ENCODE measurements around the gene BACH2. TPM values are rescaled to one million over a fixed set of nuclear protein-coding genes. Genes with fewer than 3 reads are reported as not detected.
"Not testable (repeated sequence)": the region's sequence is repeated elsewhere in the genome, so short reads cannot be mapped to it uniquely, and the experiment has no call there.

Gene BACH2
- polyA plus RNA-seq, 1 donor (not counting 4 experiments of a cell fraction or from before 2014, with no cell fraction given), result 0.50 TPM

DNA sequence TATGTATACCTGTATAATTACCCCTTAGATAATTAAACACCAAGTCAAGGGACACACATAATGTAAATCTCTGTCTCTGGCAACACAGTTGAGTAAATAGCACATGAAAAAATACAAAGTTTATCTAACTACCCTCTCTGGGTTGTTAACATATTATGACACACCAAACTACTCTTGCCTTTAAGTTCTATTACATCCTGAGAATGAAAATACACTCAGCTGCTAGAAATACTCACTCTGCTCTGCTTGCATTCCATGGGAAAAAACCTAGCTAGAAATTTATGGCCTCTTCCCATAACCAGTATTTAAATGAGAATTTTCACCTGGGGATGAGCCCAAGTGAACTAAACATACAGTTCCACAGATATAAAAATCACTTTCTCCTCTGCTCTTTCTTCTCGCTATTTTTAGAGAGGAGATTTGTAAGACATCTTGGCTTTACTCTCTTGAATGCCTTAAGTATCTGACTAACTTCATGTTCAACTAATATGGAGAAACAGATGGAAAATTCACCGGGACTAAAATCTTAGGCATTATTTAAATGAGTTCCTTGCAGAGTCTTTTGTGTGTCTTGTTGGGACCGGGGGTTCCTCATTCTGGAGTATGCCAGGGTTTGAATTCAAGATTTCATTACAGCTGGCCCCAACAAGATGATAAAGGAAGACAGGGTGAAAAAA lies 261.5 kb downstream of the BACH2 start:
- dilution Hi-C loops (cut with MboI; ENCODE audit: extremely low pct_ligation_motif_present, low sequenced_read_pairs), result no loop called here
- H4K20me1 ChIP-seq (ENCODE audit: control insufficient read depth, extremely low read depth, insufficient read depth, low read length), result no peaks in the 10 kb centered on the region
- no peak overlapping the region for H3K9ac ChIP-seq (ENCODE audit: control insufficient read depth, extremely low read depth, insufficient read depth, low read length)
- FAIRE-seq, result no peak
- no peaks in the 10 kb centered on the region for H3K9me3 ChIP-seq (ENCODE audit: control insufficient read depth, low read depth, low read length)
- no peak overlapping the region for H3K27ac ChIP-seq (ENCODE audit: control insufficient read depth, insufficient read depth, low read length)
- H2AFZ ChIP-seq (ENCODE audit: control insufficient read depth, low read length), result no peak overlapping the region
- H3K79me2 ChIP-seq (ENCODE audit: control insufficient read depth, insufficient read depth, low read length), result no peaks in the 10 kb centered on the region
- H3K36me3 ChIP-seq (ENCODE audit: control insufficient read depth in 2 of 2, extremely low read depth in 1 of 2, insufficient read depth in 2 of 2, low read length in 2 of 2), result no peaks in the 10 kb centered on the region
- no peak for DNase-seq (ENCODE audit: low read depth, low spot score)
- TF ChIP-seq, protein P1, sequence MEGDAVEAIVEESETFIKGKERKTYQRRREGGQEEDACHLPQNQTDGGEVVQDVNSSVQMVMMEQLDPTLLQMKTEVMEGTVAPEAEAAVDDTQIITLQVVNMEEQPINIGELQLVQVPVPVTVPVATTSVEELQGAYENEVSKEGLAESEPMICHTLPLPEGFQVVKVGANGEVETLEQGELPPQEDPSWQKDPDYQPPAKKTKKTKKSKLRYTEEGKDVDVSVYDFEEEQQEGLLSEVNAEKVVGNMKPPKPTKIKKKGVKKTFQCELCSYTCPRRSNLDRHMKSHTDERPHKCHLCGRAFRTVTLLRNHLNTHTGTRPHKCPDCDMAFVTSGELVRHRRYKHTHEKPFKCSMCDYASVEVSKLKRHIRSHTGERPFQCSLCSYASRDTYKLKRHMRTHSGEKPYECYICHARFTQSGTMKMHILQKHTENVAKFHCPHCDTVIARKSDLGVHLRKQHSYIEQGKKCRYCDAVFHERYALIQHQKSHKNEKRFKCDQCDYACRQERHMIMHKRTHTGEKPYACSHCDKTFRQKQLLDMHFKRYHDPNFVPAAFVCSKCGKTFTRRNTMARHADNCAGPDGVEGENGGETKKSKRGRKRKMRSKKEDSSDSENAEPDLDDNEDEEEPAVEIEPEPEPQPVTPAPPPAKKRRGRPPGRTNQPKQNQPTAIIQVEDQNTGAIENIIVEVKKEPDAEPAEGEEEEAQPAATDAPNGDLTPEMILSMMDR (optimal IDR thresholded peaks at IDR 0.05 in 1 of 3, IDR thresholded peaks at IDR 0.05 in 1 of 3, conservative IDR thresholded peaks at IDR 0.05 in 1 of 3; ENCODE audit: extremely low read depth in 1 of 3, insufficient read depth in 2 of 3, low read length in 3 of 3), result no peak
- no peak for TF ChIP-seq EZH2 (IDR thresholded peaks at IDR 0.05; ENCODE audit: low read length)
- H3K4me1 ChIP-seq (ENCODE audit: control insufficient read depth, extremely low read depth, insufficient read depth, low read length), result no peaks in the 10 kb centered on the region
- no peaks in the 10 kb centered on the region for H3K9me1 ChIP-seq (ENCODE audit: control insufficient read depth, extremely low read depth, insufficient read depth, low read length)
- H3K4me2 ChIP-seq (ENCODE audit: control insufficient read depth, extremely low read depth, insufficient read depth, low read depth, low read length), result no peak overlapping the region
- H3K27me3 ChIP-seq (ENCODE audit: control insufficient read depth, extremely low read depth, insufficient read depth, low read length), result no peaks in the 10 kb centered on the region
- H3K4me3 ChIP-seq (ENCODE audit: control insufficient read depth in 2 of 3, extremely low read depth in 1 of 3, insufficient read depth in 2 of 3, low read depth in 1 of 3, low read length in 3 of 3), result no peak overlapping the region

DNA sequence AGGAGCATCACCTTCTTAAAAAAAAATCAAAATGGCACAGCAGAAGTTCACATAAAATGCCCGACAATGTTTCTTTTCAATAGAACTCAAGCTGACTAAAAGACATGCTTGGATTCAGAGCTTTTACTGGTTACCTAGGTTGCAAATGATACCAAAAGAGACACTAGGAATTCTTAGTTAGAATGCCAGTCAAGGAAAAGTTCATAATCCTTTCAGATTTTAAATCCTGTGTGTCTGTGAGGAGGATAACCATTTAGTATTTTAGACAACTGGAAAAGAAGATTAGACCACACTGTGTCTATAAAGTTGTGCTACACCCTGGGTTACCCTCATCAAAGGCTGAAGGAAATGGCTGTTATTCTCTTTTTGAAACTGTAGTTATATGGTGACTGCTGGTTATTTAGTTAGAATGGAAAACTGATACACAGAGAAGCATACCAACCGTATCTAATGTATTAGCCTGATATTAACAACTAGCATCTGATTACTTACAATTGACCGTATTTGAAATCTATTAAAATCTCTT lies 262.8 kb downstream of the BACH2 start:
- H3K9me1 ChIP-seq (ENCODE audit: control insufficient read depth, extremely low read depth, insufficient read depth, low read length), result no peaks in the 10 kb centered on the region
- TF ChIP-seq, protein P1 (optimal IDR thresholded peaks at IDR 0.05 in 1 of 3, IDR thresholded peaks at IDR 0.05 in 1 of 3, conservative IDR thresholded peaks at IDR 0.05 in 1 of 3; ENCODE audit: extremely low read depth in 1 of 3, insufficient read depth in 2 of 3, low read length in 3 of 3), result no peak
- no peak for TF ChIP-seq EZH2 (IDR thresholded peaks at IDR 0.05; ENCODE audit: low read length)
- no peak for DNase-seq (ENCODE audit: low read depth, low spot score)
- dilution Hi-C loops (cut with MboI; ENCODE audit: extremely low pct_ligation_motif_present, low sequenced_read_pairs), result no loop called here
- H3K4me1 ChIP-seq (ENCODE audit: control insufficient read depth, extremely low read depth, insufficient read depth, low read length), result no peaks in the 10 kb centered on the region
- H3K79me2 ChIP-seq (ENCODE audit: control insufficient read depth, insufficient read depth, low read length), result no peaks in the 10 kb centered on the region
- H4K20me1 ChIP-seq (ENCODE audit: control insufficient read depth, extremely low read depth, insufficient read depth, low read length), result no peaks in the 10 kb centered on the region
- no peak overlapping the region for H3K27ac ChIP-seq (ENCODE audit: control insufficient read depth, insufficient read depth, low read length)
- H3K27me3 ChIP-seq (ENCODE audit: control insufficient read depth, extremely low read depth, insufficient read depth, low read length), result no peaks in the 10 kb centered on the region
- no peaks in the 10 kb centered on the region for H3K9me3 ChIP-seq (ENCODE audit: control insufficient read depth, low read depth, low read length)
- no peaks in the 10 kb centered on the region for H3K36me3 ChIP-seq (ENCODE audit: control insufficient read depth in 2 of 2, extremely low read depth in 1 of 2, insufficient read depth in 2 of 2, low read length in 2 of 2)
- H2AFZ ChIP-seq (ENCODE audit: control insufficient read depth, low read length), result no peak overlapping the region
- H3K9ac ChIP-seq (ENCODE audit: control insufficient read depth, extremely low read depth, insufficient read depth, low read length), result no peak overlapping the region
- no peak overlapping the region for H3K4me2 ChIP-seq (ENCODE audit: control insufficient read depth, extremely low read depth, insufficient read depth, low read depth, low read length)
- FAIRE-seq, result no peak
- H3K4me3 ChIP-seq (ENCODE audit: control insufficient read depth in 2 of 3, extremely low read depth in 1 of 3, insufficient read depth in 2 of 3, low read depth in 1 of 3, low read length in 3 of 3), result no peak overlapping the region

DNA sequence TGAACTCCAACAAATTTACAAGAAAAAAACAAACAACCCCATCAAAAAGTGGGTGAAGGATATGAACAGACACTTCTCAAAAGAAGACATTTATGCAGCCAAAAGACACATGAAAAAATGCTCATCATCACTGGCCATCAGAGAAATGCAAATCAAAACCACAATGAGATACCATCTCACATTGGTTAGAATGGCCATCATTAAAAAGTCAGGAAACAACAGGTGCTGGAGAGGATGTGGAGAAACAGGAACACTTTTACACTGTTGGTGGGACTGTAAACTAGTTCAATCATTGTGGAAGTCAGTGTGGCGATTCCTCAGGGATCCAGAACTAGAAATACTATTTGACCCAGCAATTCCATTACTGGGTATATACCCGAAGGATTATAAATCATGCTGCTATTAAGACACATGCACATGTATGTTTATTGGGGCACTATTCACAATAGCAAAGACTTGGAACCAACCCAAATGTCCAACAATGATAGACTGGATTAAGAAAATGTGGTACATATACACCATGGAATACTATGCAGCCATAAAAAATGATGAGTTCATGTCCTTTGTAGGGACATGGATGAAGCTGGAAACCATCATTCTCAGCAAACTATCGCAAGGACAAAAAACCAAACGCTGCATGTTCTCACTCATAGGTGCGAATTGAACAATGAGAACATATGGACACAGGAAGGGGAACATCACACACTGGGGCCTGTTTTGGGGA lies 264.0 kb downstream of the BACH2 start:
- dilution Hi-C loops (cut with MboI; ENCODE audit: extremely low pct_ligation_motif_present, low sequenced_read_pairs); H3K27me3 ChIP-seq (ENCODE audit: control insufficient read depth, extremely low read depth, insufficient read depth, low read length); H3K9me3 ChIP-seq (ENCODE audit: control insufficient read depth, low read depth, low read length); H4K20me1 ChIP-seq (ENCODE audit: control insufficient read depth, extremely low read depth, insufficient read depth, low read length); H3K79me2 ChIP-seq (ENCODE audit: control insufficient read depth, insufficient read depth, low read length); DNase-seq (ENCODE audit: low read depth, low spot score); H2AFZ ChIP-seq (ENCODE audit: control insufficient read depth, low read length); H3K4me3 ChIP-seq (ENCODE audit: control insufficient read depth in 2 of 3, extremely low read depth in 1 of 3, insufficient read depth in 2 of 3, low read depth in 1 of 3, low read length in 3 of 3); H3K9me1 ChIP-seq (ENCODE audit: control insufficient read depth, extremely low read depth, insufficient read depth, low read length); H3K9ac ChIP-seq (ENCODE audit: control insufficient read depth, extremely low read depth, insufficient read depth, low read length); H3K36me3 ChIP-seq (ENCODE audit: control insufficient read depth in 2 of 2, extremely low read depth in 1 of 2, insufficient read depth in 2 of 2, low read length in 2 of 2); FAIRE-seq; H3K4me1 ChIP-seq (ENCODE audit: control insufficient read depth, extremely low read depth, insufficient read depth, low read length); H3K4me2 ChIP-seq (ENCODE audit: control insufficient read depth, extremely low read depth, insufficient read depth, low read depth, low read length); H3K27ac ChIP-seq (ENCODE audit: control insufficient read depth, insufficient read depth, low read length): not testable (repeated sequence)

All from keratinocyte (primary cell).